Common myeloid progenitor, CD34-positive (primary cell): ENCODE results near the gene EPB41L5.
"Not testable (repeated sequence)": the region's sequence is repeated elsewhere in the genome, so short reads cannot be mapped to it uniquely, and the experiment has no call there.

Experiments used
- CTCF ChIA-PET: fragments of 350-600 bp; sonication (Branson Sonifier 250); formaldehyde crosslinking; loops from one replicate; lab custom pipeline; 2021; ENCODE audit warnings: antibody characterized with exemption; lab: Charles Lee
- POLR2A ChIA-PET: fragments of 350-600 bp; sonication (Branson Sonifier 250); formaldehyde crosslinking; loops from one replicate; lab custom pipeline; 2021; ENCODE audit warnings: antibody characterized with exemption; lab: Charles Lee
- DNase-seq, 3 donors: peaks; one replicate each; pipeline versions ENCODE4 v3.0.0 to v3.0.0-alpha.2; 2013
- H3K27ac ChIP-seq, 2 experiments: 1 replicate in 1 of 2; 2 replicates in 1 of 2; pipeline ENCODE4 v1.7.0; 2013; ENCODE audit warnings: inconsistent platforms in 2 of 2, low read length in 2 of 2, mild to moderate bottlenecking in 2 of 2, low read depth in 1 of 2, moderate library complexity in 1 of 2; ENCODE audit not compliant: severe bottlenecking in 2 of 2, insufficient read depth in 1 of 2, poor library complexity in 1 of 2
- H3K27me3 ChIP-seq, 5 experiments: replicated peaks in 2 of 5; 1 replicate in 3 of 5; 2 replicates in 2 of 5; pipeline versions ENCODE4 v1.6.1 to v1.7.0; 2013; ENCODE audit warnings: low read length in 4 of 5, mild to moderate bottlenecking in 2 of 5, moderate library complexity in 2 of 5, inconsistent platforms in 1 of 5; ENCODE audit not compliant: insufficient read depth in 5 of 5, control insufficient read depth in 4 of 5
- H3K36me3 ChIP-seq, 4 experiments: 1 replicate in 2 of 4; 2 replicates in 2 of 4; pipeline versions ENCODE4 v1.6.1 to v1.7.0; 2013; ENCODE audit warnings: low read length in 3 of 4, control low read depth in 1 of 4, mild to moderate bottlenecking in 1 of 4; ENCODE audit not compliant: control insufficient read depth in 4 of 4, insufficient read depth in 4 of 4
- H3K4me1 ChIP-seq, 4 experiments: 1 replicate in 3 of 4; 2 replicates in 1 of 4; pipeline versions ENCODE4 v1.6.1 to v1.7.1; 2013; ENCODE audit warnings: low read length in 3 of 4, mild to moderate bottlenecking in 3 of 4, control low read depth in 1 of 4, inconsistent platforms in 1 of 4, moderate library complexity in 1 of 4; ENCODE audit not compliant: control insufficient read depth in 4 of 4, insufficient read depth in 4 of 4; ENCODE audit errors: control extremely low read depth in 1 of 4
- H3K4me3 ChIP-seq, 7 experiments: 1 replicate in 4 of 7; 2 replicates in 3 of 7; pipeline versions ENCODE4 v1.5.1 to v1.7.0; 2013; ENCODE audit warnings: mild to moderate bottlenecking in 7 of 7, low read length in 6 of 7, moderate library complexity in 6 of 7, inconsistent platforms in 2 of 7, low read depth in 2 of 7, control low read depth in 1 of 7; ENCODE audit not compliant: insufficient read depth in 4 of 7, control insufficient read depth in 1 of 7; ENCODE audit errors: extremely low read depth in 1 of 7
- H3K9me3 ChIP-seq, 5 experiments: 1 replicate in 4 of 5; 2 replicates in 1 of 5; pipeline versions ENCODE4 v1.6.1 to v1.7.1; 2013; ENCODE audit warnings: low read length in 4 of 5, mild to moderate bottlenecking in 2 of 5, inconsistent platforms in 1 of 5, low read depth in 1 of 5, moderate library complexity in 1 of 5; ENCODE audit not compliant: control insufficient read depth in 4 of 5, insufficient read depth in 2 of 5; ENCODE audit errors: control extremely low read depth in 1 of 5
- WGBS: methylation state at CpG from one replicate; pipeline ENCODE4 v1.1.5; 2013; ENCODE audit not compliant: insufficient coverage; 5-methylcytosine and 5-hydroxymethylcytosine counted together

The EPB41L5 gene

DNA sequence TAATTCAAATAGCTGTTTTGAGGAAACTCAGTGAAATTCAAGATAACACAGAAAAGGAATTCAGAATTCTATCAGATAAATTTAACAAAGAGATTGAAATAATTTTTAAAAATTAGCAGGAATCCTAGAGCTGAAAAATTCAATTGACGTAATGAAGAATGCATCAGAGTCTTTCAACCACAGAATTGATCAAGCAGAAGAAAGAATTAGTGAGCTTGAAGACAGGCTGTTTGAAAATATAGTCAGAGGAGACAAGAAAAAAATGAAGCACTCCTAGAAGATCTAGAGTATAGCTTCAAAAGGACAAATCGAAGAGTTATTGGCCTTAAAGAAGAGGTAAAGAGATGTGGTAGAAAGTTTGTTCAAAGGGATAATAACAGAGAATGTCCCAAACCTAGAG lies 122.1 kb downstream of the EPB41L5 start:
- DNase-seq, H3K36me3 ChIP-seq, H3K27me3 ChIP-seq, H3K4me3 ChIP-seq, H3K4me1 ChIP-seq, H3K27ac ChIP-seq, CTCF ChIA-PET, POLR2A ChIA-PET: not testable (repeated sequence)
- H3K9me3 ChIP-seq = peaks cover 0 to 11% (median 0%) of the 10 kb centered on the region in 5 experiments
- 90% methylated on average over 1 of the region's 2 CpGs for WGBS

DNA sequence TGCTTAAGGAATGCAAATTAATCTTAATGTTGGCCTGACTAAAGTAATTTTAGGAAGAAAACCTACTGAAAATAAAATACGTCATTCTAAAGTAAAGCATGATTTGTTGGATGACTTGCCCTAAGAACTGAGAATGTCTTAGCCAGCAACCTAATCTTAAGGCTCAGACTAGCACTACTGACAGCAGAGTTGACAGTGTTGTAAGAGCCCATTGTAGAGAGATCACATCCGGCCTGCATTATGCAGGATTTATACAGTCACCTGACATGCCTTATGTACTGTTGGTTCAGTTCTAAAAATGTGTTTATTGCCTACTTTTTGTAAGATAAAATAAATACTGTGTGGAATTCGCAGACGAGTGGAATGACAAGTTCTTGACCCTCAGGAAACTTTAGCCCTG lies 128.0 kb downstream of the EPB41L5 start:
- H3K4me1 ChIP-seq = no peaks in the 10 kb centered on the region
- H3K27me3 ChIP-seq = no peaks in the 10 kb centered on the region
- ChIA-PET POLR2A (no interaction called here), CTCF (no interaction called here)
- H3K4me3 ChIP-seq = no peak overlapping the region
- no peak overlapping the region for H3K27ac ChIP-seq
- no peak for DNase-seq
- H3K9me3 ChIP-seq = no peaks in the 10 kb centered on the region
- no peaks in the 10 kb centered on the region for H3K36me3 ChIP-seq
- 96% methylated on average over 3 of the region's 4 CpGs for WGBS

DNA sequence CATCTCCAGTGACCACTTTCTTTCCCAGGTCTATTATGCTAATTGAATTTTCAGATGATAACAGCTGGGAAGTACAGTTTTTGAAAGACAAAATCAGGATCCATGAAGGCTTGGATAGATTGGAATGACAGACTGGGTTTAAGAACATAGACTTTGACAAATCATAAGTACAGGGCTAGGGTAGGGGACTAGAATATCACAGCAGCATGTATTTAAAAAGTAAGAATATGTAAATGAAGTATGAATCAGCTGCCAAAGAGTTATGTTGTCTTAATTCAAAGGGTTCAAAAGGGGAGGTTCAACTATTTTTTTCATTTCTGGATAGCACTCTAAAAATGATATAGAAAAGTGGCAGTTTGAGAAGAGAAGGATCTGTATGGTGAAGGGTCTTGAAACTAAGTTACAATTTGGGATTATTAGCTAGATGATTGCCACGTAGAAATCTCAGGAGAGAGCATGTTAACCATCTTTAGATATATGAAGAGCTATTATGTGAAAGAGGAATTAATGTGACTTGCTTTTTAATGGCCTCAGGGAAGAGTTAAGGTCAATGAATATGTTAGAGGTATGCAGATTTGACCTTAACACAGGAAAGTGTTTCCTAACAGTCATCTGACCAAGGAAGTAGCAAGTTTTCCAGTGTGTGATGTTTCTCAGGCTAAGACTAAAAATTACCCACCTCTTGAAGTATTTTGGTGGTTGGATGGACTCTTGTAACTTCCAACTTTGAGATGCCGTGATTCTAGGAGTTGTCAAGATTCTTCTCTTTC lies 128.6 kb downstream of the EPB41L5 start:
- Histone ChIP-seq H3K9me3 (no peaks in the 10 kb centered on the region), H3K4me1 (no peaks in the 10 kb centered on the region), H3K27ac (no peak overlapping the region), H3K4me3 (no peak overlapping the region), H3K36me3 (no peaks in the 10 kb centered on the region), H3K27me3 (no peaks in the 10 kb centered on the region)
- CTCF ChIA-PET = no interaction called here
- 75% methylated on average over 1 of the region's 2 CpGs for WGBS
- POLR2A ChIA-PET = no interaction called here
- DNase-seq = no peak

DNA sequence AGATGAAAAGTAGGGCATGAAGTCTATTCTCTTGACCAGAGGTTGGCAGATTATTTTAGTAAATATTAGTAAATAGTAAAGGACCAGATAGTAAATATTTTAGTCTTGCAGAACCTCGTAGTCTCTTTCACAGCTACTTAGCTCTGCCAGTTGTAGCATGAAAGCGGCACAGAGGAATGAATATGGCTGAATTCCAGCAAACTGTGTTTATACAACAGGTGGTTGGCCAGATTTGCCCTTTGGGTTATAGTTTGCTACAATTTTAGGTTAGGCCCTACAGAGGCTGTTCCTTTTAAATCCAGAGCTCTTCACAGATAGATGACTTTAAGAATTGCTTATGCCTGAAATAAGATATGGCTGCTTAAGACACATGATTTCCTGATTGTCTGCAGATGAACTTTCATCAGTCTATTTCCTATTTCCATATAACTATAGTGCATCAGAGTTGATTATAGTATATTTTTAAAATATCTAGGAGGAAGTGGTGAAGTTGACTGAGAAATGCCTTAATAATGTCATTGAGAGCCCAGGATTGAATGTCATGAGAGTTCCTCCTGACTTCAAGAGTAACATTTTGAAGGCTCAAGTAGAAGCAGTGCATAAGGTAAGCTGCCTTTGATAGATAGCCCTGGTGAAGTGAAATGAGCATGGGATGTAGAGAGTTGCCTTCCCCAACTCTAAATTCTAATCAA lies 129.8 kb downstream of the EPB41L5 start:
- whole genome bisulfite sequencing = 100% methylated on average over 2 of the region's 2 CpGs
- CTCF ChIA-PET = no interaction called here
- no peaks in the 10 kb centered on the region for H3K4me1 ChIP-seq

DNA sequence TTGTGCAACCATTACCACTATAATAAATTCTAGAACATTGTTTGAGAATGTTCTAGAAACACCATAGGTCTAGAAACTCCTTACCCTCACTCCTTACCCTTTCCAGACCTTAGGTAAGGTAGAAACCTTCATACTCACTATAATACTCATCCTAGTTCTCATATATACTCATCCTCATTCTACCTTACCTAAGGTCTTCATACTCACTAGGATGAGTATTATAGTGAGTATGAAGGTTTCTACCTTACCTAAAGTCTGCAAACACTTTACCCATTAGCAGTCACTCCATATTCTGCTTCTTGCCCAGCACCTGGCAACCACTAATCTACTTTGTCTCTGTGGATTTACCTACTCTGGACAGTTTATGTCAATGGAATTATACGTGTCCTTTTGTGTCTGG lies 135.4 kb downstream of the EPB41L5 start:
- H3K27me3 ChIP-seq = no peaks in the 10 kb centered on the region
- POLR2A ChIA-PET = no interaction called here
- no peaks in the 10 kb centered on the region for H3K36me3 ChIP-seq
- no CpG with 5 or more reads among the region's 1 CpG for WGBS
- H3K4me3 ChIP-seq = no peak overlapping the region
- DNase-seq = no peak
- H3K4me1 ChIP-seq = no peaks in the 10 kb centered on the region
- peaks cover 0 to 19% (median 7%) of the 10 kb centered on the region in 5 experiments for H3K9me3 ChIP-seq
- H3K27ac ChIP-seq = no peak overlapping the region
- CTCF ChIA-PET = no interaction called here

More for the DNA sequence above, 129.8 kb downstream of the EPB41L5 start:
- Histone ChIP-seq H3K9me3 (no peaks in the 10 kb centered on the region), H3K27me3 (no peaks in the 10 kb centered on the region), H3K27ac (no peak overlapping the region), H3K4me3 (no peak overlapping the region), H3K36me3 (no peaks in the 10 kb centered on the region)
- no peak for DNase-seq
- POLR2A ChIA-PET = no interaction called here

- H3K27me3 ChIP-seq = no peaks in the 10 kb centered on the region
- no CpG with 5 or more reads among the region's 3 CpGs for whole genome bisulfite sequencing
- no peak overlapping the region for H3K27ac ChIP-seq
- no peaks in the 10 kb centered on the region for H3K4me1 ChIP-seq
- DNase-seq = no peak
- ChIA-PET CTCF (no interaction called here), POLR2A (no interaction called here)
- no peaks in the 10 kb centered on the region for H3K36me3 ChIP-seq
- peaks cover 0 to 19% (median 7%) of the 10 kb centered on the region in 5 experiments for H3K9me3 ChIP-seq
- H3K4me3 ChIP-seq = no peak overlapping the region
Measured at GRCh38 chr2:120148669-120149068, 135.8 kb downstream of the EPB41L5 start.

DNA sequence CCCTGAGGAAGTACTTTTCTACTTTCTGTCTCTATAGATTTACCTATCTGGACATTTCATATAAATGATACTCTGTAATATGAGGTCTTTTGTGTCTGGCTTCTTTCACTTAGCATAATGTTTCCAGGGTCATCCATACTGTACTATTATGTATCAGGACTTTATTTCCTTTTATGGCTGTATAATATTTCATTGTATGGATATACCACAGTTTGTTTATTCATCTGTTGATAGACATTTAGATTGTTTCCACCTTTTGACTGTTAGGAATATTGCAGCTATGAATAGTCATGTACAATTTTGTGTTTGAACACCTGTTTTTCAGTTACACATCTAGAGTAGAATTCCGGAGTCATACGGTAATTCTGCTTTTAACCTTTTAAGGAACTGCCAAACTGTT lies 136.5 kb downstream of the EPB41L5 start:
- WGBS = no CpG with 5 or more reads among the region's 2 CpGs
- ChIA-PET POLR2A (no interaction called here), CTCF (no interaction called here)
- H3K9me3 ChIP-seq = peaks cover 0 to 21% (median 7%) of the 10 kb centered on the region in 5 experiments
- no peaks in the 10 kb centered on the region for H3K4me1 ChIP-seq
- no peak overlapping the region for H3K4me3 ChIP-seq
- DNase-seq = no peak
- no peaks in the 10 kb centered on the region for H3K27me3 ChIP-seq
- H3K27ac ChIP-seq = no peak overlapping the region
- no peaks in the 10 kb centered on the region for H3K36me3 ChIP-seq
